OCI-LY3 (cell line): Measurements from ENCODE around the gene BCAN.

Experiments used
- CTCF ChIP-seq: fragments of 200-600, 300-600 bp; sonication (generic); IDR thresholded peaks from 2 replicates; pipeline ENCODE4 v1.5.1; 2014; ENCODE audit warnings: antibody characterized with exemption, low read length, low read depth
- EZH2phosphoT487 ChIP-seq: fragments of 200-600 bp; shearing (Covaris generic); IDR thresholded peaks from 2 replicates; pipeline ENCODE4 v1.6.1; 2018; ENCODE audit warnings: antibody characterized with exemption, mixed run types, low read depth

GRCh38 chr1:156694690-156694962 is 52.7 kb downstream of the BCAN start:
- TF ChIP-seq EZH2phosphoT487 (no peak), CTCF (no peak)
